ENCODE results near the gene C2orf49.
"Not testable (repeated sequence)": the region's sequence is repeated elsewhere in the genome, so short reads cannot be mapped to it uniquely, and the experiment has no call there.

C2orf49 gene

GRCh38 chr2:105324732-105325131 lies 12.6 kb upstream of the C2orf49 start:
- Histone ChIP-seq H3K4me1 (peaks cover 6% of the 10 kb centered on the region), H3K4me2 (ENCODE audit: low read length) (no peak overlapping the region), H3K27me3 (ENCODE audit: control insufficient read depth, insufficient read depth, low read length) (no peaks in the 10 kb centered on the region), H3K9ac (no peak overlapping the region), H3K27ac (no peak overlapping the region), H3K79me2 (peaks cover 20% of the 10 kb centered on the region), H3K4me3 (ENCODE audit: low read depth, low read length) (no peak overlapping the region), H3K36me3 (ENCODE audit: control insufficient read depth, insufficient read depth, low read length) (no peaks in the 10 kb centered on the region), H3K9me3 (ENCODE audit: control insufficient read depth, low read length) (no peaks in the 10 kb centered on the region), H2AFZ (no peak overlapping the region)
- TF ChIP-seq, protein P1, sequence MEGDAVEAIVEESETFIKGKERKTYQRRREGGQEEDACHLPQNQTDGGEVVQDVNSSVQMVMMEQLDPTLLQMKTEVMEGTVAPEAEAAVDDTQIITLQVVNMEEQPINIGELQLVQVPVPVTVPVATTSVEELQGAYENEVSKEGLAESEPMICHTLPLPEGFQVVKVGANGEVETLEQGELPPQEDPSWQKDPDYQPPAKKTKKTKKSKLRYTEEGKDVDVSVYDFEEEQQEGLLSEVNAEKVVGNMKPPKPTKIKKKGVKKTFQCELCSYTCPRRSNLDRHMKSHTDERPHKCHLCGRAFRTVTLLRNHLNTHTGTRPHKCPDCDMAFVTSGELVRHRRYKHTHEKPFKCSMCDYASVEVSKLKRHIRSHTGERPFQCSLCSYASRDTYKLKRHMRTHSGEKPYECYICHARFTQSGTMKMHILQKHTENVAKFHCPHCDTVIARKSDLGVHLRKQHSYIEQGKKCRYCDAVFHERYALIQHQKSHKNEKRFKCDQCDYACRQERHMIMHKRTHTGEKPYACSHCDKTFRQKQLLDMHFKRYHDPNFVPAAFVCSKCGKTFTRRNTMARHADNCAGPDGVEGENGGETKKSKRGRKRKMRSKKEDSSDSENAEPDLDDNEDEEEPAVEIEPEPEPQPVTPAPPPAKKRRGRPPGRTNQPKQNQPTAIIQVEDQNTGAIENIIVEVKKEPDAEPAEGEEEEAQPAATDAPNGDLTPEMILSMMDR (IDR thresholded peaks at IDR 0.05): no peak

DNA sequence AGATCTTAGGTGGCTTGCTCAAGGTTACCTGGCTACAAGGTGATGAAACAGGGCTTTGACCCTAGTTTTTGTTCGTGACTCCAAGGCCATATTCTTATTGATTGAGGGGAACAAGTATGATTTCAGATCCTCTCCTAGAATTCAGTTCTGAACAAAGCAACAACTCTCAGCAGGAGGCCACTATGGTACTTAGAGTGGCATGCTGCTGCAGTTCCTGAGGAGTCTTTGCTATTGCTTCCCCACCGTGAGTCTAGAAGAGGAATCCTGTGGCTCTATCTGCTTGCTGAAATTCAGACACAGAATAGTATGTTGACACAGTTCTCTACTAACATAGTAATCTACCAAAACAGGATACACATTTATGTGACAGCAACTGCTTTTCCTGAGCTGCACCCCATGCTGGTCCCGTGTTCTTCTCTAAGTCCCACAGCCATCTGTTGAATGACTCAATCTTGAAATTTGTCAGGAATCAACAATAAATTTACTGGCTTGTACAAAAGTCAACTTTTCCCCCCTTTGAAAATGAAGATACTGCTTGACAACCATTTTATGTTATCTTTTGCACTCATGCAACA lies 11.9 kb upstream of the C2orf49 start:
- peaks cover 23% of the 10 kb centered on the region for H3K79me2 ChIP-seq
- TF ChIP-seq, protein P1 (IDR thresholded peaks at IDR 0.05): no peak
- no peak overlapping the region for H3K4me2 ChIP-seq (ENCODE audit: low read length)
- no peak overlapping the region for H3K9ac ChIP-seq
- H3K9me3 ChIP-seq (ENCODE audit: control insufficient read depth, low read length): no peaks in the 10 kb centered on the region
- H3K36me3 ChIP-seq (ENCODE audit: control insufficient read depth, insufficient read depth, low read length): no peaks in the 10 kb centered on the region
- H3K4me3 ChIP-seq (ENCODE audit: low read depth, low read length): no peak overlapping the region
- H3K27ac ChIP-seq: no peak overlapping the region
- H2AFZ ChIP-seq: no peak overlapping the region
- H3K4me1 ChIP-seq: peaks cover 10% of the 10 kb centered on the region
- no peaks in the 10 kb centered on the region for H3K27me3 ChIP-seq (ENCODE audit: control insufficient read depth, insufficient read depth, low read length)

GRCh38 chr2:105327271-105327670 lies 10.1 kb upstream of the C2orf49 start:
- not testable (repeated sequence) for H3K36me3 ChIP-seq (ENCODE audit: control insufficient read depth, insufficient read depth, low read length); H3K4me3 ChIP-seq (ENCODE audit: low read depth, low read length); H3K4me2 ChIP-seq (ENCODE audit: low read length); H3K9me3 ChIP-seq (ENCODE audit: control insufficient read depth, low read length); H2AFZ ChIP-seq; H3K27ac ChIP-seq; H3K27me3 ChIP-seq (ENCODE audit: control insufficient read depth, insufficient read depth, low read length); H3K9ac ChIP-seq
- peaks cover 15% of the 10 kb centered on the region for H3K4me1 ChIP-seq
- peaks cover 25% of the 10 kb centered on the region for H3K79me2 ChIP-seq

DNA sequence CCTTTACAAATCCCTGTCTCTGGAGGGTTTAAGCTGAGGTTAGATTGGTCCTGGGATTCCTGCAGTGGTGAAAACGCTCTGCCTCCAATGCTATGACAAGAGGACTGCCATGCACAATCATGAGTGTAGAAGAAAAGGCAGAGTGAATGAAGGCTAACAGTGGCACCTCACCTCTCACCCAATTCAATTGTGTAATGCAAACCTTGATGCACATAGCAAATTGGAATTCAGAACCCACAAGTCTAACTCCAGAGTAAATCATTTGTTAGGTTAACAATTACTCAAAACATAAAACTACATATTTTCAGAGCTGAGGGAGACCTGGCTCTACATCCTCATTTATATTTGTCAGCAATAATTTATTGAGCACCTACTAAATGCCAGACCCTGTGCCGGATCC lies 9.7 kb upstream of the C2orf49 start:
- no peak overlapping the region for H3K9ac ChIP-seq
- H3K4me1 ChIP-seq: peaks cover 15% of the 10 kb centered on the region
- no peak overlapping the region for H3K27ac ChIP-seq
- H3K79me2 ChIP-seq: peaks cover 22% of the 10 kb centered on the region
- no peaks in the 10 kb centered on the region for H3K27me3 ChIP-seq (ENCODE audit: control insufficient read depth, insufficient read depth, low read length)
- H2AFZ ChIP-seq: no peak overlapping the region
- no peaks in the 10 kb centered on the region for H3K36me3 ChIP-seq (ENCODE audit: control insufficient read depth, insufficient read depth, low read length)
- TF ChIP-seq, protein P1 (IDR thresholded peaks at IDR 0.05): no peak
- no peak overlapping the region for H3K4me3 ChIP-seq (ENCODE audit: low read depth, low read length)
- H3K9me3 ChIP-seq (ENCODE audit: control insufficient read depth, low read length): no peaks in the 10 kb centered on the region
- H3K4me2 ChIP-seq (ENCODE audit: low read length): no peak overlapping the region

DNA sequence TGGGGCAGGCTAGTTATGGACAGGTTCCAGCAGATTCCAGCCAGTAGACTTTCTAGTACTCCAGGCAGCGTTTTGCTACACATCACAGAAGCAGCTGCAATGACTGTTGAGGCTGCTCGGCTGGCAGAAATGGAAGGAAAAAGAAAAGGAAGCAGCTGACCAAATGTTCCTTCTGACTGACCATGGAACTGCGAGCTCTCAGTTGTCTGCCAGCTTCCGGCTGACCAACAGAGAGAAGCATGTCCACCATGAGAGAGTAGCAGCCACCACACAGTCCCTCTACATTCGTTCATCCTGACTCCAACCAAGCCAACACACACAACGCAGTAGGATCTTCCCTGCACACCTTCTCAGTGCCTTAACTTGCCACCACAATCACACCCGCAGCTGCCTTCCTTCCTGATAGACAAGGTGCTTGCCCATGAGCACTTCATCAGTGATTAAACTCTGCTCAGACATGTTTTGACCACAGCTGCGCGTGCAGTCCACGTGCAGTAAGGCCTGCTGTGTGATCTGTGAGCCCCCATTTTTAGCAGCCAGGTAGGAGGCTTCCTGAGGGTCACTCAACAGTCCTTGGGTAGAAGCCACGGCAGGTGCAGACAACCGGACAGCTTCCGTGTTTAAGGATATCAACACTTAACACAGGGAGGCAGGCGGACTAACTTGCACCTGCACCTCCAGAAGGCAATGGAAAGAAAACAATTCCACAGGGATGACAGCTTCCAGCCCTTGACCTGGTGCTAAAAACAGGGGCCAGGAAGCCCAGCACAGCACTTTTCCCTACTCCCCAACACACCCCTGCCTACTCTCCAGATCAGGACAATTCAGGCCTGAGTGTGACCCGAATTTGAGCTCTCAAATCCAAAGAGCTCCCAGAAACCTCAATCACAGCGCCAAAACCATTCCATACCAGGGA lies 8.8 kb upstream of the C2orf49 start:
- Histone ChIP-seq H3K36me3 (ENCODE audit: control insufficient read depth, insufficient read depth, low read length) (no peaks in the 10 kb centered on the region), H3K27me3 (ENCODE audit: control insufficient read depth, insufficient read depth, low read length) (no peaks in the 10 kb centered on the region), H3K4me1 (peaks cover 15% of the 10 kb centered on the region), H3K4me3 (ENCODE audit: low read depth, low read length) (peak overlapping the region; percentile 63), H2AFZ (peak overlapping the region; percentile 52), H3K27ac (peak overlapping the region; percentile 50), H3K9me3 (ENCODE audit: control insufficient read depth, low read length) (no peaks in the 10 kb centered on the region), H3K79me2 (peaks cover 16% of the 10 kb centered on the region), H3K9ac (no peak overlapping the region), H3K4me2 (ENCODE audit: low read length) (peak overlapping the region; percentile 90)
- TF ChIP-seq, protein P1 (IDR thresholded peaks at IDR 0.05): no peak

All from parathyroid adenoma (tissue), 2 donors.